ENCODE data around the gene SLC24A3.
A peak's percentile ranks its signal among the peaks of the same experiment; 100 is the strongest.

Gene SLC24A3

DNA sequence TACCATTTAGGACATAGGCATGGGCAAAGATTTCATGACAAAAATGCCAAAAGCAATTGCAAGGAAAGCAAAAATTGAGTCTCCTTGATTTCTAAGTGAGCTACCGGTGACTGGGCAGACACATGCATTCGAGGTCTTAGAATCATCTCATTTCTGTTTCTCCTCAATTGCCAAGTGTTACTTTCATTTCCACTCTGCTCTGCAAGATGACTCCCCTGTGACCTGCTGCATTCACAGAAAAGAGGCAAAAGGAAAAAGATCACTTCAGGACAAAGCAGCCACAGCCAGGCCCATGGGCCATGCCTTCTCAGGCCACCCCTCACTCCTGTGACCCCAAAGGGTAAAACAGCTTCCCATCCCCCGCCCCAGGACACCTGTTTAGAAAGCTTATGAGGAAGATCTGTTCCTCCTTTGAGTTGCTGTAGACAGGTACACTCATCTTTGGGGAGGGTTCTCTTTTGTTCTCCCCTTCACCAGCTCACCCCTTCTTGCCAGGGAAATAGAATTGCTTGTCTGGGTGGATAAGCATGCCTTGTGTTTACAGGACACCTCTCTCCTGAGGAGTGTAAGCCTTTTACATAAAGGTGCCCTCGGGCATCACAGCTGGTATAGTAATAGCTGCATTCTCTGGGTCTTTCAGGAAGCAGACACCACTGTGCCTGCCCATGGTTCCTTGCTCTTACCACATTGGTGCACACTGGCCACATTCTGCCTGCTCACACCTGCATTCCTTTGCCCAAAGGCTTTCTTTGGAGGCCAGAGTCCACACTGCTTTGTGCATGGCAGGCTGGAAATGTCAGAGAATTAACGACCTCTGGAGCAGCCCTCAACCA is 105.0 kb downstream of the SLC24A3 start:
- DNase-seq (ENCODE audit: low spot score) = peak; percentile 33

DNA sequence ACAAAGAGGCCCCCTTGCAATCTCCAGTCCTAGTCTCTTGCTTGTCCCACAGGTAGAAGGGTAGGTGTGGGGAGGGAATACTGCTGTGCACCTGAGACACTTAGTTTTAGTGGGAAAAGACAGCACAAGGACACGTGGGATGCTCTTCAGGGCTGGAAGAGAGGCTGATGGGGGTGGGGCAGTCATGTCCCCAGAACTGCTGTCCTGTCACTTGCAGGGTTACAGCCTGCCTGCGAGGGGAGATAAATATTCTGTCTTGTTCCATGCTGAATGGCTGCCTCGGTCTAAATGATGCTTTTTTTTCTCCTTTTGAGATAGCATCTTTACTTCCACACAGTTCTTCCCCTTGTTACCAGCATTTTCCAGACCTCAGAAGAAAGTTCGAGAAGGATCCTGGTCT is 106.2 kb downstream of the SLC24A3 start:
- DNase-seq (ENCODE audit: low spot score) = no peak
- TF ChIP-seq, protein P1, sequence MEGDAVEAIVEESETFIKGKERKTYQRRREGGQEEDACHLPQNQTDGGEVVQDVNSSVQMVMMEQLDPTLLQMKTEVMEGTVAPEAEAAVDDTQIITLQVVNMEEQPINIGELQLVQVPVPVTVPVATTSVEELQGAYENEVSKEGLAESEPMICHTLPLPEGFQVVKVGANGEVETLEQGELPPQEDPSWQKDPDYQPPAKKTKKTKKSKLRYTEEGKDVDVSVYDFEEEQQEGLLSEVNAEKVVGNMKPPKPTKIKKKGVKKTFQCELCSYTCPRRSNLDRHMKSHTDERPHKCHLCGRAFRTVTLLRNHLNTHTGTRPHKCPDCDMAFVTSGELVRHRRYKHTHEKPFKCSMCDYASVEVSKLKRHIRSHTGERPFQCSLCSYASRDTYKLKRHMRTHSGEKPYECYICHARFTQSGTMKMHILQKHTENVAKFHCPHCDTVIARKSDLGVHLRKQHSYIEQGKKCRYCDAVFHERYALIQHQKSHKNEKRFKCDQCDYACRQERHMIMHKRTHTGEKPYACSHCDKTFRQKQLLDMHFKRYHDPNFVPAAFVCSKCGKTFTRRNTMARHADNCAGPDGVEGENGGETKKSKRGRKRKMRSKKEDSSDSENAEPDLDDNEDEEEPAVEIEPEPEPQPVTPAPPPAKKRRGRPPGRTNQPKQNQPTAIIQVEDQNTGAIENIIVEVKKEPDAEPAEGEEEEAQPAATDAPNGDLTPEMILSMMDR (IDR thresholded peaks at IDR 0.05; ENCODE audit: borderline replicate concordance, control extremely low read depth, extremely low read depth, insufficient read depth, missing control alignments) = no peak
- in situ Hi-C loops (cut with MboI; ENCODE audit: low sequenced_read_pairs, unreplicated experiment) = no loop called here

More for the DNA sequence above, 105.0 kb downstream of the SLC24A3 start:
- TF ChIP-seq, protein P1 (IDR thresholded peaks at IDR 0.05; ENCODE audit: borderline replicate concordance, control extremely low read depth, extremely low read depth, insufficient read depth, missing control alignments) = no peak
- in situ Hi-C loops (cut with MboI; ENCODE audit: low sequenced_read_pairs, unreplicated experiment) = no loop called here

DNA sequence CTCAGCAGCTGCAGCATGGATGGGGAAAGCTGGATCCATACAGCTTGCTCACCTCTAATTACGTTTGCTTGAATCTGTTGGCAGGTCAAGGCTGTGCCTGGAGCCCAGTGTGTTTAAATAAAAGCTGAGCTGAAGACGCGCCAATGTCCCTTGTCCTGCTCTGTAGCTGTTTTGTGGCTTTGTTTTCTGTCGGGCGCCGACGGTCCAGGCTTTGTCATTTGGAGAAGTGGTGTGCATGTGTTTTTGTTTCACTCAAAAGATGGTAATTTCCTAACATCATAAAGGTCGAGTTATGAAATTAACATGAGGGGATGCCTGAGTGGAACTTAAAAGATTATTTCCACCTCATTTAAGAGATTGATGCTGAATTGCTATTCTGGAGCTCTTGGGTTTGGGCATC is 107.6 kb downstream of the SLC24A3 start:
- in situ Hi-C loops (cut with MboI; ENCODE audit: low sequenced_read_pairs, unreplicated experiment) = no loop called here
- no peak for DNase-seq (ENCODE audit: low spot score)
- TF ChIP-seq, protein P1 (IDR thresholded peaks at IDR 0.05; ENCODE audit: borderline replicate concordance, control extremely low read depth, extremely low read depth, insufficient read depth, missing control alignments) = no peak

DNA sequence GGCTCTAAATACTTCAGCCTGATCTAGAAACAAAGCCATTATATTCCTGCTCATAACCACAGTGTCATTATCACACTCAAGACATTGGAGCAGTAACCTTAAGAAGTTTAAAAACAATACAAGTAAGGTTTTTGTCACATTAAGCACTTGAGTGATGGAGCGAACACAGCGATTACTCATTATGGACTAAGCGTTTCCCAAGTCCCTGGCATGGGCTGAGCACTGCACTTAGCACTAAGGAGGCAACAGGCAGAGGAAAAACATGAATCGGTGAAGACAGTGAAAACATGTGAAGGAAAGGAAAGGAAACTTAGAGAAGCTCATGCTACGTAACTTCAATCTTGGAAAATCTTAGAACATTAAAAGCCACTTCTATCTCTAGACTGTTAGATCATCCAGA is 108.7 kb downstream of the SLC24A3 start:
- in situ Hi-C loops (cut with MboI; ENCODE audit: low sequenced_read_pairs, unreplicated experiment) = no loop called here
- TF ChIP-seq, protein P1 (IDR thresholded peaks at IDR 0.05; ENCODE audit: borderline replicate concordance, control extremely low read depth, extremely low read depth, insufficient read depth, missing control alignments) = no peak
- DNase-seq (ENCODE audit: low spot score) = no peak

DNA sequence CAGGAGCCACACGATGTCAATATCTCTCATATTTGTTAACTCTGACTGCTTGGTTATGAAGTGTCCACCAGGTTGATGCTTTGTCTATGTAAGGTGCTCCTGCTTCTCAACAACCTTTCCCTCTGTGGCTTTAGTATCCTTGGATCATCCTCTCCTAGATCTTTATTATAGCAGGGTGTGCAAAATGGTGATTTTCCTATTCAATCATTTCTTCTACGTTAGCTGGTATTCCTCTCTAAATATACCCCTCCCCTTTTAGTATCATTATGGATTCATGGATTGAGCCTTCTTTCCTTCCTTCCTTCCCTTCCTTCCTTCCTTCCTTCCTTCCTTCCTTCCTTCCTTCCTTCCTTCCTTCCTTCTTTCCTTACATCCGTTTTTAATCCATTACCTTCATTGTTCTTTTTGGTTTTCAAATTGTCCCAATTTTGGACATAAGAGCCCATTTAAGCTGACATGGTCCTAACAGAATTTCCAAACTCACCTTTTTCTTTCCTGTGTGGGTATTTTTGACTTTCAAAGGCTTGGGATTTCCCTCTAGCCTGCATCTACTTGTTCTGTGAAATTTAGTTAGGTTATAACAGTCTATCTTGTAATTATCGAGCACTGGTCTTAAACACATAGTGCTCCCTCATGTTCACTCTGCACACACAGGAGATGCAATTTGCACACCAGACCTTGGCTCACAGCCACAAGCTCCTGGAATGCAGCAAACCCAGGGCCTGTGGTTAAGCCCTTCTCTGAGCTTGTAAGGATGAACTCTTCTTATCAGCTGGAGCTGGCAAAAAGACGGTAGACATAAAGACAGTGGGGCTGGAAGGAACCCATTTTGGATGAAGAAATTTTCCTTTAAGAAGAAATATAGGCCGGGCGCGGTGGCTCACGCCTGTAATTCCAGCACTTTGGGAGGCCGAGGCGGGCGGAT is 109.9 kb downstream of the SLC24A3 start:
- no peak for DNase-seq (ENCODE audit: low spot score)
- TF ChIP-seq, protein P1 (IDR thresholded peaks at IDR 0.05; ENCODE audit: borderline replicate concordance, control extremely low read depth, extremely low read depth, insufficient read depth, missing control alignments) = no peak
- in situ Hi-C loops (cut with MboI; ENCODE audit: low sequenced_read_pairs, unreplicated experiment) = no loop called here

DNA sequence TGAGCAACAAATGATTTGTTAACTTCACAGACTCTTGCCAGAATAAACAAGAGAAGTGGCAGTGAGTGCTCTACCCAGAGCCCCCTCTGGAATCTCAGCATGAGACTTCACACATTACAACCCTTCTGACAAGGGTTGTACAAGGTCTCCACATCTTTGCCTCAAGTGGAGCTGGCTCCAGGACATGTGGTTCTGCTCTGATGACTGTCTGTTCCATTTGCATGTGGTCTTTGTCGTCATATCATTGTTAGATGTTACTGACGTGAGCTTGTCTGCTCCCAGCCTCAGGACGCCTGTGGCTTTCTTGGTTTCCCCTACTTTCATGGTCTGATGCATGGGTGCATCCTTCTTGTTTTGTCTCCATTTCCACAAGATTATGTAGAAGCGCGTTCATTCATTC is 115.0 kb downstream of the SLC24A3 start:
- in situ Hi-C loops (cut with MboI; ENCODE audit: low sequenced_read_pairs, unreplicated experiment) = no loop called here
- TF ChIP-seq, protein P1 (IDR thresholded peaks at IDR 0.05; ENCODE audit: borderline replicate concordance, control extremely low read depth, extremely low read depth, insufficient read depth, missing control alignments) = no peak
- no peak for DNase-seq (ENCODE audit: low spot score)
